Panc1 (cell line): Measurements from ENCODE around the gene FLOT2. TPM values are rescaled to one million over a fixed set of nuclear protein-coding genes. Genes with fewer than 3 reads are reported as not detected.
A peak's percentile ranks its signal among the peaks of the same experiment; 100 is the strongest.

Source experiments
- ATAC-seq: fragments of 200-7000 bp; cut with Tn5 transposase; 2 replicates; pipeline ENCODE4 v1.9.1; 2020; ENCODE audit warnings: mild to moderate bottlenecking, moderate library complexity
- BruUV-seq: library from RNA; stranded (reverse); fragments of 400-500 nt; replicated peaks from 2 replicates; lab custom pipeline; 2021; lab: Mats Ljungman, UMichigan
- CTCF ChIA-PET: fragments of 300-600 bp; sonication (Branson Sonifier 250); formaldehyde crosslinking; loops from one replicate; lab custom pipeline; 2022; ENCODE audit warnings: antibody characterized with exemption; lab: Charles Lee
- POLR2A ChIA-PET: fragments of 300-600 bp; sonication (Branson Sonifier 250); formaldehyde crosslinking; loops from one replicate; lab custom pipeline; 2022; ENCODE audit warnings: antibody characterized with exemption; lab: Charles Lee
- DNase-seq: peaks from one replicate; pipeline ENCODE4 v3.0.0-alpha.2; 2010; ENCODE audit warnings: low read depth, low spot score
- H3K27ac ChIP-seq: 2 replicates; pipeline ENCODE4 v1.5.1; 2011; ENCODE audit warnings: mild to moderate bottlenecking, low read length, inconsistent platforms
- H3K27me3 ChIP-seq: fragments of 200-500 bp; sonication (Bioruptor generic); 2 replicates; pipeline ENCODE4 v1.6.0; 2014; ENCODE audit warnings: low read length, inconsistent platforms; ENCODE audit not compliant: control insufficient read depth, insufficient read depth
- H3K36me3 ChIP-seq: fragments of 200-500 bp; sonication (Bioruptor generic); 2 replicates; pipeline ENCODE4 v1.5.1; 2014; ENCODE audit warnings: inconsistent platforms, mild to moderate bottlenecking, low read length, moderate library complexity; ENCODE audit not compliant: control insufficient read depth, insufficient read depth
- H3K4me1 ChIP-seq: 2 replicates; pipeline ENCODE4 v1.5.1; 2011; ENCODE audit warnings: inconsistent platforms, mild to moderate bottlenecking, low read length, moderate library complexity; ENCODE audit not compliant: control insufficient read depth, insufficient read depth
- H3K4me3 ChIP-seq, 2 experiments: 2 replicates each; pipeline ENCODE4 v1.5.1; 2011 to 2012; ENCODE audit warnings: low read depth in 2 of 2, low read length in 2 of 2, mild to moderate bottlenecking in 2 of 2, inconsistent platforms in 1 of 2, moderate library complexity in 1 of 2
- H3K9me3 ChIP-seq: fragments of 200-500 bp; sonication (Bioruptor generic); 2 replicates; pipeline ENCODE4 v1.5.1; 2014; ENCODE audit warnings: low read depth, mild to moderate bottlenecking, inconsistent platforms, low read length, moderate library complexity; ENCODE audit not compliant: control insufficient read depth, insufficient read depth
- POLR2AphosphoS5 ChIP-seq: IDR thresholded peaks from 2 replicates; pipeline ENCODE4 v1.6.1; 2012; ENCODE audit warnings: mild to moderate bottlenecking, low read depth, low read length, moderate library complexity
- SIN3A ChIP-seq: IDR thresholded peaks from 2 replicates; pipeline ENCODE4 v1.6.1; 2012; ENCODE audit warnings: low read depth, mild to moderate bottlenecking, low read length, moderate library complexity, borderline replicate concordance; ENCODE audit not compliant: insufficient read depth
- TCF7L2 ChIP-seq: IDR thresholded peaks from 2 replicates; pipeline ENCODE4 v1.6.1; 2011; ENCODE audit warnings: mild to moderate bottlenecking, low read depth, low read length, inconsistent platforms
- in situ Hi-C: cut with HindIII; loops from 2 replicates; pipeline ENCODE4 v1.10.0; 2016; ENCODE audit warnings: low sequenced_read_pairs, low pct_unique_long_range_greater_than_20kb
- intact Hi-C: fragments of 100-400 bp; cut with micrococcal nuclease; formaldehyde crosslinking; loops from one replicate; pipeline ENCODE4 v1.10.0; 2022; ENCODE audit not compliant: unreplicated experiment
- total RNA-seq: library from RNA; stranded (reverse); gene quantifications from one replicate; pipeline ENCODE4 v1.2.1, GENCODE V29; 2021; ENCODE audit not compliant: unreplicated experiment
- TF ChIP-seq, protein P1 (sequence below), 2 experiments: IDR thresholded peaks; 2 replicates each; pipeline ENCODE4 v1.6.1; 2011 to 2012; ENCODE audit warnings: low read depth in 2 of 2, control low read depth in 1 of 2, low read length in 1 of 2, mild to moderate bottlenecking in 1 of 2, moderate library complexity in 1 of 2; ENCODE audit not compliant: insufficient read depth in 1 of 2
- TF ChIP-seq, protein P2 (sequence below): fragments of 450-650 bp; IDR thresholded peaks from 2 replicates; pipeline ENCODE4 v1.5.1; 2017; ENCODE audit warnings: mild to moderate bottlenecking

Gene FLOT2
- total RNA-seq, 1 experiment from 2014 or later, result 110 TPM

DNA sequence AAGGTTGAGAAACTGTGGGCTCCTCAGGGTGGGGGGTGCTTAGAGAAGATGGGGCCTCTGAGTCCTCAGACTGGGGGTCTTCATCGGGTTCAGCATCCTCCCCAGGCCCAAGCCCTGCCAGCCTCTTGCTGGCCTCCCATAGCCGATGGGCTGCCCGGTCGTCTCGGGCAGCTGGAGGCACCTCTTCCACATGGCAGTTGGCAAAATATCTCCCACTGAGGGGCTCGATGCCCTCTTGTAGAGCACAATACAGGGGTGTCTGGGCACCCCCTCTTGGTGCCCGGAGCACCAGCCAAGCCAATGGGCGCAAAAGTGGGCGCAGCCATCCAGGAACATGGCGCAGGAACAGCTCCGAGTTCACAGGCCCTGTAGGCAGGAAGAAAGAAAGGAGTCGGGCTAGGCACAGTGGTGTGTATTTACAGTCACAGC, 1.0 kb upstream of the FLOT2 start:
- H3K4me1 ChIP-seq, result peaks cover 18% of the 10 kb centered on the region
- H3K4me3 ChIP-seq, result no peak overlapping the region
- no peak for ATAC-seq
- no peaks in the 10 kb centered on the region for H3K27me3 ChIP-seq
- in situ Hi-C loops (no loop called here), intact Hi-C loops (no loop called here)
- BruUV-seq, result no TSS peak
- H3K27ac ChIP-seq, result peak overlapping the region; percentile 83
- no peaks in the 10 kb centered on the region; the same call in 1 of the 2 replicates for H3K36me3 ChIP-seq
- DNase-seq, result no peak
- TF ChIP-seq SIN3A, result no peak
- no peak for TF ChIP-seq POLR2AphosphoS5
- no peak for TF ChIP-seq TCF7L2
- TF ChIP-seq, protein P1, sequence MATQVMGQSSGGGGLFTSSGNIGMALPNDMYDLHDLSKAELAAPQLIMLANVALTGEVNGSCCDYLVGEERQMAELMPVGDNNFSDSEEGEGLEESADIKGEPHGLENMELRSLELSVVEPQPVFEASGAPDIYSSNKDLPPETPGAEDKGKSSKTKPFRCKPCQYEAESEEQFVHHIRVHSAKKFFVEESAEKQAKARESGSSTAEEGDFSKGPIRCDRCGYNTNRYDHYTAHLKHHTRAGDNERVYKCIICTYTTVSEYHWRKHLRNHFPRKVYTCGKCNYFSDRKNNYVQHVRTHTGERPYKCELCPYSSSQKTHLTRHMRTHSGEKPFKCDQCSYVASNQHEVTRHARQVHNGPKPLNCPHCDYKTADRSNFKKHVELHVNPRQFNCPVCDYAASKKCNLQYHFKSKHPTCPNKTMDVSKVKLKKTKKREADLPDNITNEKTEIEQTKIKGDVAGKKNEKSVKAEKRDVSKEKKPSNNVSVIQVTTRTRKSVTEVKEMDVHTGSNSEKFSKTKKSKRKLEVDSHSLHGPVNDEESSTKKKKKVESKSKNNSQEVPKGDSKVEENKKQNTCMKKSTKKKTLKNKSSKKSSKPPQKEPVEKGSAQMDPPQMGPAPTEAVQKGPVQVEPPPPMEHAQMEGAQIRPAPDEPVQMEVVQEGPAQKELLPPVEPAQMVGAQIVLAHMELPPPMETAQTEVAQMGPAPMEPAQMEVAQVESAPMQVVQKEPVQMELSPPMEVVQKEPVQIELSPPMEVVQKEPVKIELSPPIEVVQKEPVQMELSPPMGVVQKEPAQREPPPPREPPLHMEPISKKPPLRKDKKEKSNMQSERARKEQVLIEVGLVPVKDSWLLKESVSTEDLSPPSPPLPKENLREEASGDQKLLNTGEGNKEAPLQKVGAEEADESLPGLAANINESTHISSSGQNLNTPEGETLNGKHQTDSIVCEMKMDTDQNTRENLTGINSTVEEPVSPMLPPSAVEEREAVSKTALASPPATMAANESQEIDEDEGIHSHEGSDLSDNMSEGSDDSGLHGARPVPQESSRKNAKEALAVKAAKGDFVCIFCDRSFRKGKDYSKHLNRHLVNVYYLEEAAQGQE (IDR thresholded peaks at IDR 0.05; ENCODE audit: insufficient read depth in 1 of 2, low read depth in 2 of 2, low read length in 1 of 2), result no peak
- ChIA-PET POLR2A (no interaction called here), CTCF (interaction anchor here (1.0 kb wide), 1 partner anchor 135 kb away, joined by 3 read pairs; no protein-coding TSS in a partner anchor)
- H3K9me3 ChIP-seq, result no peaks in the 10 kb centered on the region

DNA sequence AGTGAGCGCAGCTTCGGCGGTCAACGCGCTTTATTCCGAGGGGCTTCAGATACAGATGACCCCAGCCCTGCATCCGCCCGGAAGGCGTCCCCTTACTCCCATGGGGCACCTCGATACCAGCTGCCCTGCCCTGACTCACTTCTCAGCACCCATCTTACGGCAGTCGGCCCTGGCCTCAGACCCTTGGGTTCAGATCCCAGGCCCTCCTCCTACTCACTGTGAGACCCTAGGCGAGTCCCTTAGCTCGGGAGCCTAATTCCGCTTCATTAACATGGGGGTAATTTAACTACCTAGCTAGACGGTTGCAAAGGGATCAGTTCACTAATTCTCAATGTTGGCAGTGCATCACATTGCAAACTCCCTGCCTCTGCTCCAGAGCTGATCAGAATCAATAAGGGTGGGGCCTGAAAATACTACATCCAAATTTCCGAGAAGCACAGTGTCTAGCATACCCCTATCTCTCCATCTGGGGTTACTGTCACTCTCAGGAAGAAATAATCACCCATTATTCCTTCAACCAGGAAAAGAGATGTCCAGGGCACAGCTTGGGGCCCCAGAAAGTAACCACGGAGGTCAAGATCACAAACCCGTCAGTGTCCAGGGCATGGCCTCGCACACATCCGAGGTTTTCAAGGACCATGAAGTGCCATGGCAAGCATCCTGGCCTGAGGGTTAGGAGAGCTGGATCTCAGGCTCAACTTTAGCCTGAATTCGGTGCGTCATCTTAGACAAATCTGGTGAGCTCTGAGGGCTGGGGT, 415 bp upstream of the FLOT2 start:
- peaks cover 18% of the 10 kb centered on the region for H3K4me1 ChIP-seq
- in situ Hi-C loops, result no loop called here
- no peaks in the 10 kb centered on the region; the same call in 1 of the 2 replicates for H3K36me3 ChIP-seq
- ATAC-seq, result peak; percentile 41
- H3K27ac ChIP-seq, result peak overlapping the region; percentile 83
- H3K9me3 ChIP-seq, result no peaks in the 10 kb centered on the region
- ChIA-PET POLR2A (interaction anchor here (0.6 kb wide), 1 partner anchor 26 kb away, joined by 4 read pairs; no protein-coding TSS in a partner anchor), CTCF (interaction anchor here (1.0 kb wide), 1 partner anchor 134 kb away, joined by 3 read pairs; no protein-coding TSS in a partner anchor)
- TF ChIP-seq, protein P2, sequence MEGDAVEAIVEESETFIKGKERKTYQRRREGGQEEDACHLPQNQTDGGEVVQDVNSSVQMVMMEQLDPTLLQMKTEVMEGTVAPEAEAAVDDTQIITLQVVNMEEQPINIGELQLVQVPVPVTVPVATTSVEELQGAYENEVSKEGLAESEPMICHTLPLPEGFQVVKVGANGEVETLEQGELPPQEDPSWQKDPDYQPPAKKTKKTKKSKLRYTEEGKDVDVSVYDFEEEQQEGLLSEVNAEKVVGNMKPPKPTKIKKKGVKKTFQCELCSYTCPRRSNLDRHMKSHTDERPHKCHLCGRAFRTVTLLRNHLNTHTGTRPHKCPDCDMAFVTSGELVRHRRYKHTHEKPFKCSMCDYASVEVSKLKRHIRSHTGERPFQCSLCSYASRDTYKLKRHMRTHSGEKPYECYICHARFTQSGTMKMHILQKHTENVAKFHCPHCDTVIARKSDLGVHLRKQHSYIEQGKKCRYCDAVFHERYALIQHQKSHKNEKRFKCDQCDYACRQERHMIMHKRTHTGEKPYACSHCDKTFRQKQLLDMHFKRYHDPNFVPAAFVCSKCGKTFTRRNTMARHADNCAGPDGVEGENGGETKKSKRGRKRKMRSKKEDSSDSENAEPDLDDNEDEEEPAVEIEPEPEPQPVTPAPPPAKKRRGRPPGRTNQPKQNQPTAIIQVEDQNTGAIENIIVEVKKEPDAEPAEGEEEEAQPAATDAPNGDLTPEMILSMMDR, result 0 out of 2 replicates have a peak, but pooled peaks have one; percentile 0
- no peak for TF ChIP-seq TCF7L2
- intact Hi-C loops, result no loop called here
- H3K27me3 ChIP-seq, result no peaks in the 10 kb centered on the region
- no peak for DNase-seq
- H3K4me3 ChIP-seq, result peak overlapping the region; percentile 77 to 89
- no TSS peak for BruUV-seq

DNA sequence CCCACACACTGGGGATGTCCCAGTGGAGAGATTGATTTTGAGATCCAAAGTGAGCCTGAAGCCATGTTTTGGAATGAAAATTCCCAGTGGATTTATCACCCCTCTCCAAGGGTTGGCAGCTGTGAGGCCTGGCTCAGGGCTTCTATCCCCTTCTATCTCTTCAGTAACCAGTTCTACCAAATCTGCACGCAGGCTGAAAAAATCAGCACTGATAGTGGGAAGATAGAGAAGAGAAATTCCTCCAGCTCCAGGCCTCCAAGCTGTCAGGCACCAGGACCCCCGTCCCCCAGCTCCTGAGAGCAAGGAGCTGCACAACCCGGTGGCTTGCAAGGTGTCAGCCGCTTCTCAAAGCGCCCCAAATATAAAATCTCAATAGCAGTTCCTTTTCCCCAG, 1.0 kb downstream of the FLOT2 start:
- Histone ChIP-seq H3K27me3 (no peaks in the 10 kb centered on the region), H3K9me3 (no peaks in the 10 kb centered on the region), H3K4me3 (peak overlapping the region; percentile 77 to 89), H3K36me3 (no peaks in the 10 kb centered on the region; the same call in 1 of the 2 replicates), H3K27ac (peak overlapping the region; percentile 80), H3K4me1 (peaks cover 15% of the 10 kb centered on the region)
- ATAC-seq (no peak), DNase-seq (no peak)
- in situ Hi-C loops, result no loop called here
- POLR2A ChIA-PET, result no interaction called here
- intact Hi-C loops, result no loop called here
- CTCF ChIA-PET, result no interaction called here
- BruUV-seq, result no TSS peak
- TF ChIP-seq SIN3A (no peak), POLR2AphosphoS5 (no peak), TCF7L2 (no peak)
- TF ChIP-seq, protein P2, result no peak
- TF ChIP-seq, protein P1 (IDR thresholded peaks at IDR 0.05; ENCODE audit: insufficient read depth in 1 of 2, low read depth in 2 of 2, low read length in 1 of 2), result no peak
